ENCODE results near the gene TAF1D.
"Not testable (repeated sequence)": the region's sequence is repeated elsewhere in the genome, so short reads cannot be mapped to it uniquely, and the experiment has no call there.

Gene TAF1D

DNA sequence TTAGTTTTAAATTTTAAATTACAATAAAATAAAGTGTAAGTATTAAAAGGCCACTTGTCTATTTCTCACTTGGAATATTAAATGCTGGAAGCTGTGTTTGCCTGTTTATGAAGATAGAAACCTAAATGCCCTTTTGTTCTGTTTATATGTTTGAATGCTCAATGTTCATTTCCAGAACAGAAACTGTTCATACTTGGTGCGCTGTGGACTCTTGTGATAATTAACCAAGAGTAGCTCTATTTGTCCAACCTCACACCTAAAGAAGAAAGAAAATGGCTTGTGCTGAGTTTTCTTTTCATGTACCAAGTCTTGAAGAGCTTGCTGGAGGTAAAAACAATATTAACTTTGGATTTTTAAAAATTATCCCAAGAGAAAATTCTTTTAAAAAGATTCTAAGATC, 5.8 kb upstream of the TAF1D start:
- no peak for DNase-seq (ENCODE audit: low read depth, low spot score)

DNA sequence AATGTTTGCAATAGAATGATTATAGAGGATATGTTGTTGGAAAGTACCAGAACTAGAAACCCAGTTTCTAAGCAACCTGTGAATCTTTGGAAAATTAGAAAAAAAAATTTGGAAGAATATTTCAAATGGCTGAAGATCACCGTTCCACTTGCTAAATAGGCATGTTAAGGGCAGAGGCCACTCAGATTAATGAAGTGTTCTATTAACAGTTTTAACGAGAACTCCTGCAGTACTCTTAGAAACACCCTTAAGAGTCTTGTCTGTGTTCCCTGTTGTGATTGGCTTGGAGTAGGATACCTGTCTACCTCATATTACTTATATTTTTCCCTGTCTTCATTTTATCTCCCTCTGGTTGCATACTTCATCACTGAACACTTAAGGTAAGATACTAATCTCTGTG, 4.8 kb upstream of the TAF1D start:
- DNase-seq (ENCODE audit: low read depth, low spot score): no peak

DNA sequence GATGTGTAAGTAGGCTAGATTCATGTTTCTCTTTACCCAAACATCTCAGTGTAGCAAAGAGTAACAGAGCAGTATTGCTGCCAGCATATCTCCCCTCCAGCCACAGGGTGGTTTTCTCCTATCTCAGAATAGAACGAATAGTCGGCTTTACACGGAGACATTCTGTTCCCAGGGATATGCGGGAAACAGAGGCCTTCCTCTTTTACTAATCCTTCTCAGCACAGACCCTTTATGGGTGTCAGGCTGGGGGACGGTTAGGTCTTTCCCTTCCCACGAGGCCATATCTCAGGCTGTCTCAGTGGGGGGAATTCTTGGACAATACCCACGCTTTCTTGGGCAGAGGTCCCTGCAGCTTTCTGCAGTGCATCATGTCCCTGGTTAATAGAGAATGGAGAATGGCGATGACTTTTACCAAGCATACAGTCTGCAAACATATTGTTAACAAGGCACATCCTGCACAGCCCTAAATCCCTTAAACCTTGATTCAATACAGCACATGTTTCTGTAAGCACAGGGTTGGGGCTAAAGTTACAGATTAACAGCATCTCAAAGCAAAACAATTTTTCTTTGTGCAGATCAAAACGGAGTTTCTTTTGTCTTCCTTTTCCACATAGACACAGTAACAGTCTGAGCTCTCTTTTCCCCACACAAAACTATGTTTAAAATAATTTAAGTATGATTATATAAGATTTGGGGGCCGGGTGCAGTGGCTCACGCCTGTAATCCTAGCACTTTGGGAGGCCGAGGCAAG, 3.9 kb upstream of the TAF1D start:
- DNase-seq (ENCODE audit: low read depth, low spot score): not testable (repeated sequence)

DNA sequence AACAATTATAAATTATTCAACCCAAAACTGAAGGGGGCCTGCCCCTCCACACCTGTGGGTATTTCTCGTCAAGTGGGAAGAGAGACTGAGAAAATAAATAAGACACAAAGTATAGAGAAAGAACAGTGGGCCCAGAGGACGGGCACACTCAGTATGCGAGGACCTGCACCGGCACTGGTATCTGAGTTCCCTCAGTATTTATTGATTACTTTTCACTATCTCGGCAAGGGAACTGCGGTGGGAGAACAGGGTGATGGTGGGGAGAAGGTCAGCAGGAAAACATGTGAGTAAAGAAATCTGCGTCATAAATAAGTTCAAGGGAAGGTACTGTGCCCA, 3.3 kb upstream of the TAF1D start:
- no peak for DNase-seq (ENCODE audit: low read depth, low spot score)

DNA sequence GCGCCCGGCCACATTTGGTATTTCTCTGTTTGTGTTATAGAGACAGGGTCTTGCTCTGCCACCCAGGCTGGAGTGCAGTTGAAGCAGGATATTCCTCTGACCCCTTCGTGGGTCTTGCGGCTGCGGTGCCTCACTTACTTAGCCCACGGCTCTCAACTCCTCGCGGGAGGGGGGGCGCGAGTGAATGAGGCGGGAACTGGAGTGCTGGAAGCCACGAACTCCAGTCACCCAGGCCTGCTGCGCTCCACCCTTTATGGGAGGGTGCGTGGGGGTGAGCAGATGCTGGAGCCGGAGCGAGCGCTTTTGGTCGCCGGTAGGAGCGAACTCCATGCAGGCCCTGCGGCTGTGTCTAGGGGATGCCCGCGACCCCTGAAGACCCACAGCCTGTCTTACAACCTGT, 2.0 kb upstream of the TAF1D start:
- DNase-seq (ENCODE audit: low read depth, low spot score): no peak

DNA sequence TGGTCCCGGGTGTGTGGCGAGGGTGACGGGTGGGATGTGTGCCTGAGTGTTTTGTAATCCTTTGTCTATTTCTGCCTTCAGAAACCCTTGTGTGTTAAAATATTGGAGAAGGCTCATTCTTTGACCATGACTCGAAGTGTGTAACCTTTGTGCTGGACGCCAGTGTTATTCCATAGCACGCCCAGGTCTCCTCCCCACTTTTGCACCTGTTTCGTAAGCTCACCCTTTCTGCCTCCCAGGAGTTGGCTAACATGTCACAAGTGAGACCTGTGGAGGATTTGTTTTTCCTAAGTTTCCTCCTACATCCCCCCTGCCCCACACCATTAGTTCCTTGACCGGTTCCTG, 559 bp upstream of the TAF1D start:
- no peak for DNase-seq (ENCODE audit: low read depth, low spot score)

DNA sequence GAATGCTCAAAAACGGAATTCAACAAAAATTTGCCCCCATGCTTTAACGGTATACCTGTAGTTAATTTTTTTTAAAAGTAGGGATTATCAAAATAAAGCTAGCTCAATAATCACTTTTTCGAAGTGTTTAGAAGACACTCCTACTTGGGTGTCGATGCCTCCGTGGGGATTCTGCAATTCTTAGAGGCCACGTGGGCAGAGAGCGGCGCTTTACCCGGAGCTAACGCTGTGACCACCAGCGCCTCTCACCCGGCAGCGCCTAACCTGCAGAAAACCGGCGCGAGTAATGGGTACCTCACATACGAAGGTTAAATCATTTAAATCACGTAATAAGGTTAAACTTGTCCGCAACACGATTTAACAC, 583 bp downstream of the TAF1D start:
- DNase-seq (ENCODE audit: low read depth, low spot score): no peak

DNA sequence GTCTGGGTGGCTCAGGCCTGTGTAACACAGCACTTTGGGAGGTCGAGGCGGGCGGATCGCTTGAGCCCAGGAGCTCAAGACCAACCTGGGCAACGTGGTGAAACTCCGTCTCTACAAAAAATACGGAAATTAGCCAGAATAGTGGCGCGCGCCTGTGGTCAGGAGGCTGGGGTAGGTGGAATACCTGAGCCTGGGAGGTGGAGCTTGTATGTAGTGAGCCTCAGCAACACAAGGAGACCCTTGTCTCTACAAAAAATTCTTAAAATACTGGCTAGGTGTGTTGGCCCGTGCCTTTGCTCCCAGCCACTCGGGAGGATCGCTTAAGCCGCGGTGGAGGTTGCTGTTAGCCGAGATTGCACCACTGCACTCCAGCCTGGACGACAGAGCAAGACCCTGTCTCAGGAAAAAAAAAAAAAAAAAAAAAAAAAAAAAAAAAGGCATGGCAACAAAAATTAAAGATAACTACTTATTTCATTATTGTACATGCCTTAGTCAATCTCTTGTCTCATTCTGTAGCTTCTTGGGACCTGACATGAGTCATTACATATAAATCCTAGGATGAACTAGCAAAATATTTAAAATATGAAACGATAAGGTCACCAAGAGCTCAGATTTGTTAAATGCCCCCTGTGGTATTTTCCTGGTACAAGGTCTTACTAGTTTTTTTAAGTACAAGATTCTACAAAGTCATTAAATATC, 1.1 kb downstream of the TAF1D start:
- DNase-seq (ENCODE audit: low read depth, low spot score): no peak

DNA sequence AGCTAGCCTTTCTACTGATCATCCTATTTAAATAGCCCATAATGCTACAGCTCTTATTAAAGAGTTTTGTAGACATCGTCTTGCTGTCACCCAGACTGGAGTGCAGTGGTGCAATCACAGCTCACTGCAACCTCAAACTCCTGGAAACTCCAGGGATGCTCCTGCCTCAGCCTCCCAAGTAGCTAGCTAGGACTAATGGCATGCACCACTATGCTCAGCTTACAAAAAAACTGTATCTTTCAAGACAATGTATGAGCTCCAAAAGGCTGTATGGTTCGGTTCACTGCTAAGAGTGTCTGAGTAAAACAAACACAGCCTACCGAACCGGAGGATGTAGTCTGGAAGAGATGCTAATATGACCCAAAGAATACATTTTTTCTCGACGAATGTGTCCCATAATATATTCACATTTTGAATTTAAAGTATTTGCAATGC, 2.6 kb downstream of the TAF1D start:
- DNase-seq (ENCODE audit: low read depth, low spot score): no peak

DNA sequence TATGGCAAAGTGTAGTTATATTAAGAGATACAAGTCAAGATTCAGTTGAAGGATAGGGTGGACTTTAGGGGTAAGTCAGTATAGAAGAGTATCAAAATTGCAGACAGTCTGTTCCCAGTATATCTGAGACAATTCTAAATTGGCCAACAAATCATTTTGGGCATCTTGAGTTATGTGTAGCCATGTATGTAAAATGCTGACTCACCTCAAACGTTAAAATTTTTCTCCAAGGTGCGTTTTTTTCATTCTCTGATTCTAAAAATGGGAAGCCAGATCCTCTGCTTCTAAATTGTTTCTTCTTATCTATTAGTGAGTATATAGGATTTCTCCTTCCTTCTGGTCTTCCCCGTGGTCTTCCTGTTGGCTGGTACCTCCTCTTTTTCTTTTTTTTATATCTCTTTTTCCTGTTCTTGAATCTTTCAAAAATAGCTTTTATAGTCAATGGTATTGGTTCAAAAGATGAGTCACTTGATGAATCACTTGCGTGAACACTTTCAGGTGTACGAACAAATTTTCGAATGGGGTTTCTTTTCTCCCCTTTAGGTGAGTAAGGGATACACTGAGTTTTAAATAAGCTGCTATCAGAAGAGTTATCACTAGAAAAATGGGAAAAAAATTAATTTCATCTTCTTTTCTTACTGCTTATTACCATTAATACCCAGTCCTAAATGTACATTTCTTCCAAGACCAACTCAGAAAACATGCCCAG, 3.2 kb downstream of the TAF1D start:
- no peak for DNase-seq (ENCODE audit: low read depth, low spot score)

DNA sequence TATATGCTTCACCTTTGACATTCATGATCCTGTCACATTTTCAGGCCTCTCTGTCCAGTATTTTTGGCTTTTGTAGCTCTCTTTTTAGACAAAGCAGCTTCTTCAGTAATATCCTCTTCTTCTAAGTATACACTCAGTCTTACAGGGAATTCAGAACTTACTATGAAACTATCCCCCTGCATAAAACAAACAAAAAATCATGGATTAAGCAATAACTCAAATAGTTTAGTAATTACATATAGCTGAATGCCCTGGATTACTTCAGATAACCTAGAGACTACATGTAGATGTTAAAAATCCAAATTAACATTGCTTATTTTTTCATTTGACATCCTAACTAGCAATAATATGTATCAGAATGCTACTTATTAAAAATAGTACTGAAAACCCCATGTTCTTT, 5.2 kb downstream of the TAF1D start:
- no peak for DNase-seq (ENCODE audit: low read depth, low spot score)

DNA sequence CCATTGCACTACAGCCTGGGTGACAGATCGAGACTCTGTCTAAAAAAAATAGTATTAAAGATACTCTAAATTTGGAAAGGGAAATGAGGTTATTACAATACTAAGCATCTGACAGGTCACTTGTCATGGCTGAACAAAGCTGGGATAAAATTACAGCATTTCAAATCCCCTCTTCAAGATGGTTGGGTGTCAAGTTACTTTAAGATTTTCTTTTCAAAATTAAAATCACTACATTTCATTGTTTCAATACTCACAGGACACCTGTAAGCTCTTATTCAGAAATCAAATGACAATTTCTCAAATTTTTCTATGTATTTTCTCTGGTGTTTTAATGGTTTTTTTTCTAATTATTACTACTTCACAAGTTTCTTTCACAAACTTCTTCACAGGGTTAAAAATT, 5.7 kb downstream of the TAF1D start:
- no peak for DNase-seq (ENCODE audit: low read depth, low spot score)

DNA sequence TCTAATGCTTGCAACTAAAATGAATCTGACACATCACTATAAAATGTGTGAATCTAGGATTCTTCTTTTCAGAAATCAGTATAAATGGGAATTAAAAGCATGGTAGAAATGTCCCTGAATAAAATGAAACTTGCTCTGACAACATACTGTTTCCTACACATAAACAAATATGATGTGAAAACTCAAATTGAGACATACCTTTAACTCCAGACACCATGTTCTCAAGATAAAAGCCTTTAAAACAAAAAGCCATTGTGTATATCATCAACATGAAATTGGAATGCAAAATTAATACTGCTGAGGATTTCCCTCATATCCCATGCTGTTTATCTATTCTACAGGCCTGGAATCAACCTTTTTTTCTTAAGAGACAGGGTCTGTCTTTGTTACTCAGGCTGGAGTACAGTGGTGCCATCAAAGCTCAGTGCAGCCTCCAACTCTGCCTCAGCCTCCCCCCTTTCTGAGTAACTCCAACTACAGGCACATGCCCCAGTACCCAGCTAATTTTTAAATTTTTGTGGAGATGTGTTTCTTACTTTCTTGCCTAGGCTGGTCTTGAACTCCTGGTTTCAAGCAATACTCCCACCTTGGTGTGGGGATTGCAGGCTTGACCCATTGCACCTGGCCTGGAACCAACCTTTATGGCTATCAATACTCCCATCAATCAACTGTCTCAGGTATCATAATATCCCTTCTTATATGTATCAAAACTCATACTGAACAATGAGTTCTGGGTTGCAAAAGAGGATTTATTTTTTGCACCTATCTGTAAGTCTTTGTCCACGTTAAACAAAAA, 6.7 kb downstream of the TAF1D start:
- DNase-seq (ENCODE audit: low read depth, low spot score): no peak

DNA sequence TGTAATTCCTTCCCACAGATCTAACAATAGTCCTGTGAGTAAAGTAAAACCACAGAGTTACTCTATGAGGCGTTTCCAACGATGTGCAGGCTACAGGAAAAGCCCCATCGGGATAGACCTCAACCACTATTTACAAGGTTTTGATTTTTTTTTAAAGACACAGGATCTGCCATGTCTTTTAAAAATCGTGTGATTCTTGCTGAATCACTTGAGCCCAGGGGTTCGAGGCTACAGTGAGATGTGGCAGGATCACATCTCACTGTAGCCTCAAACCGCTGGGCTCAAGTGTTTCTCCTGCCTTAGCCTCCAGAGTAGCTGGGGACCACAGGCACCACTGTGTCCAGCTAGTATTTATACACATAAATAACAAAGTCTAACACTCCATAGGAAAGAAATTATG, 7.8 kb downstream of the TAF1D start:
- DNase-seq (ENCODE audit: low read depth, low spot score): no peak

DNA sequence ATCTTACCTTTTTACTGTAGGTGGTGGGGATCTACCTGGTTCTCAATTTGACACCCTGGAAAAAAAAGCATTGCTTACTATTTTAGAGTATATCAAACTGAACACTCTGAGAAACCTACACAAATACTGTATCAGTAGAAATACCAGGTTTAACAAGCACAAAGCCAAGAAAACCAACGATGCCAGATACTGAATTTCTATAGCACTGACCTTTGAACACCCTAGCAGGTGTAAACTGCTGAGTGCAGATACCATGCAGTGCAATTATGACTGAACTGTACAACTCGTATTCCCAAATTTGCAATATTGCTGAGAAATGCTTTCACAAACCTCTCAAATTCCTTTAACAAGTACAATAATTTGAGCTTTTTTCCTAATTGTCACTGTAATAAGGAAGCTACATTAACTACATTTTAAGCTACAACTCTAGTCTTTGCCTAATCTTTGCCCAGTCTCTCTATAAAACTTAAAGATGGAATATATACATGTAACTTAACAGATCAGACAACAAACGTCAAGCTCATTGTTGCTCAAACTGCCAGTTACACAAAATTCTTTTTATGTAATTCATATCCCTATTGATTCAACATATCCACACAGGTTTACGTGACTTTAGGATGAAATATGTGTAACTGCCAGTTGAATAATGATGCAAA, 8.9 kb downstream of the TAF1D start:
- no peak for DNase-seq (ENCODE audit: low read depth, low spot score)

DNA sequence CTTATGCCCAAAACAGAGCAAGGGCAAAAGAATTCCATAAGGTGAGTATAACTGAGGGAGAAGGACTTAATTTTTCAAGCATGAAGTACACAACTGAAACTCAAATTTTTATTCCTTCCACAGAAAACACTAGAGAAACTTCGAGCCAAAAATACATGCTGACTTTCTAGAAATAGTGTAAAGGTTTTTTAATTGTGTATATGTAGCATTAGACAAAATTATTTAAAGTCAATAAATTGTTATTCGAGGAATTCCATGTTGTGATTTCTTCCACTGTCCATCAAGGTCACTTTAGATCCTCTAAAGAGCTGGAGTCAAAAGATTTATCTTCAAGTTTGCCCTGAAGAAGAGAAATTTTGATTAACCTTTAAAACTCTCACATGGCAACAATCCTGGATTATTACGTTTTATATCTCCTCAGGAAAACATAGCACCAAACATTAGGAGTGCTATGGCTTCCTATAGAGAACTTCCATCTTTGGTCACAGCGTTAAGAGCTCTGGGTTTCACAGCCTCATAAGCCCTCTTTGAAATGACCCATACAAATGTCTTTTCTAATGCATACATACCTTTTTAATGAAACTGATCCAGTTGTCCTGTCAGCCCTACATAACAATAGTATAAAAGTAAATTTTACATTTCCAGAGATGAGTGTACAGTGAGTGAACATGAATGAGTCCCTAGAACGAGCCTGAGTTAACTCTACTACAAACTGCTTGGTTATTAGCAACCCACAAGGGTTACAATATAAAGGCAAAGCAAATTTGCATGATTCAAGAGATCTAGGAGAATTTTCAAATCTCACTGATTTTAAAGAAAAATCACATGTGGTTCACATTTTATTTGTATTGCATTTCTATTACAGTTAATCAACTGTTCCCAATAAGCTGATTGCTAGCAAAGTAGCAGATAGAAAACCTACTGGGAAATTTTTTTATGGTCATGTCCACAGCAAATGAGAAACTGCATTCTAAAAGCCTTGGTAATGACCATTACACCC, 10.9 kb downstream of the TAF1D start:
- DNase-seq (ENCODE audit: low read depth, low spot score): no peak

DNA sequence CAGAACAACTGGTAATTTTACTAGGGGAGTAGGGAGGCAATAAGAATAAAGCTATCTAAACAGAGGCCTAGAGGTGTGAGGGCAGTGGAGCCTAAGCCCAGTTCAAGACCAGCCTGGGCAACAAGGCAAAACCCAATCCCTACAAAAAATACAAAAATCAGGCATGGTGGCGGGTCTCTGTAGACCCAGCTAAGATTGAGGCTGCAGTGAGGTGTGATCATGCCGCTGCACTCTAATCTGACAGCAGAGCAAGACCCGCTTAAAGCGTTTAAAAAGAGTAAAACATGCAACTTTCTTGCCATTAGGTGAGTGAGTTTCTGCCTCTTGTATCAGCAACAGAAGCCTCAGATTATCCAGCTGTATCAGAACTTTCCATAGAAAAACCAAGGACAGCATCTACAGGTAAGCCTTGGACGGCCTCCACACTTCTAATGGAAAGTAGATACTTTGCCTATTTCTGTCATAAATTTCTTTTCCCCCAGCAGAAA, 12.1 kb downstream of the TAF1D start:
- DNase-seq (ENCODE audit: low read depth, low spot score): no peak

DNA sequence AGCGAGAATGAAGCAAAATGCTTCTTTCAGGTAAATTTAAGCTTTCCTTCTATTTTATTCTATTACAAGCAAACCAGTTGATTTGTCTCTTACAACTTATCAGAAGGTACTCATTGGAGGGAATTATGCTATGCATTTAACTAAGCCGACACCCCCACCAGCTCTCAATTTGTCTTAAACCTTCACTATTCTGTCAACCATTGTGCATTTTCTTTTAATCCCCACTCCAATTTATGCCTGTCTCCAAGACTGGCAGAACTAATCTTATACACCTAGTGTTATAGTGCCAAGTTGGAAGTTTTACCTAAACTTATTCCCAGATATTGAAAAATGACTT, 12.5 kb downstream of the TAF1D start:
- DNase-seq (ENCODE audit: low read depth, low spot score): no peak

DNA sequence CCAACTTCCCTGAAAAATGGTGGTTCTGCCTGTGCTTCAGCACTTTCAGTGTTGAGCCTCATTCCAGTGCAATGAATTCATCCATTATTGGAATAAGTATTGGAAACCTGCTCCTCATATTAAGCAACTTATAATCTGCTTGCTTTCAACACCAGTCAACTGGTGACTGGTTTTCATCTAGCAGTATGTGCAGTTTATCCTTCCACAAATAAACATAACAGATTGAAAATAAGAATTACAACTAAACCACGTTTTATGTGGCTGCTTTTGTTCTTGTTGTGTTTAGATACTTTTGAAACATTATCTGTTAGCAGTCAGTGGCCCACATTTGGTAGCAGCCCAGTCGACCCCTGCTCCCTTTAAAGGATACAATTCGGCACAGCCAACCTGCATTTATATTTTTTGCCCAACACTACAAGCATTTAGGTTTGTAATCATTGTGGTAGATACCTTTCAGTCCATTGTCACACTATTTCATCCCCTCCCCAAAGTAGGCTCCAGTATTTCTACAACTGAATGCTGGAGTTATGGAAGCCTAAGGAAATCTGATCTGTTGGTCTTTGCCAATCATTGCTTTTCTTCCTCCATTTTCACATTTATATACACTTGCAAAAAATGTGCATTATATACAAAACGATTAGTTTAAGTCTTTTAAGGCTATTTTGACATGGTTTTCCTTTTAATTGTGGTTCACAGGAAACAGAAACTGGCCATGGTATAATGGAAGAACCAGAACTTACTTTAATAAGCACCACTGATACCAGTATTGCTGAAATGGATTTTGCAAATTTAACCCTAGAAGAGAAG, 13.1 kb downstream of the TAF1D start:
- no peak for DNase-seq (ENCODE audit: low read depth, low spot score)

DNA sequence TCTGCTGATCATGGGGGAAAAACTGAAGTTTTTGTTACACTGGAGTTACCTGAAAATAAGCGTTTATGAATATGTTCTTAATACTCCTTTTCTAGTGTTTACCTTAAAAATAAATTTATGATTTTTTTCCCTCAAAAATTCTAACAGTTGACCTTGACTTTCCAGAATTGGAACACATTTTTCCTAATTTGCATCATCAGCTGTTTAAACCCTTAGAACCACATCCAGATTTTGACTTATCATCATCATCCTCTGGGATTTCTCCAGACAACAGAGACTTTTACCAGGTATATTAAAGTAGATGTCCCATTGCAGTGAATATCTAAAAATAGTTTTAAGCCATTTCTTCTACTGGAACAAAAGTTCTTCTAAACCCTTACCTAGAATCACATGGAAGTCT, 17.2 kb downstream of the TAF1D start:
- no peak for DNase-seq (ENCODE audit: low read depth, low spot score)

Data from brain pericyte (primary cell).